ENCODE measurements around the gene TBXAS1.

GRCh38 chr7:139972029-139972428 lies 143.0 kb downstream of the TBXAS1 start:
- TF ChIP-seq CTCF (IDR thresholded peaks at IDR 0.05; ENCODE audit: poor library complexity, severe bottlenecking) (no peak), POLR2AphosphoS5 (IDR thresholded peaks at IDR 0.05) (no peak), TAF1 (IDR thresholded peaks at IDR 0.05; ENCODE audit: low read depth) (no peak), EP300 (conservative IDR thresholded peaks at IDR 0.05; ENCODE audit: poor library complexity, severe bottlenecking) (no peak), REST (IDR thresholded peaks at IDR 0.05; ENCODE audit: borderline replicate concordance) (no peak)

Measured in neural cell (in vitro differentiated cells).